Endometrium (tissue), 2 donors: ENCODE data around the gene RNF115.

Source experiments
- FAIRE-seq: peaks from 2 replicates; lab custom pipeline; 2012; peaks lifted over from hg19 to GRCh38; lab: Jason Lieb, UNC
- donor health status: control.
- donor health status: control.

The RNF115 gene

DNA sequence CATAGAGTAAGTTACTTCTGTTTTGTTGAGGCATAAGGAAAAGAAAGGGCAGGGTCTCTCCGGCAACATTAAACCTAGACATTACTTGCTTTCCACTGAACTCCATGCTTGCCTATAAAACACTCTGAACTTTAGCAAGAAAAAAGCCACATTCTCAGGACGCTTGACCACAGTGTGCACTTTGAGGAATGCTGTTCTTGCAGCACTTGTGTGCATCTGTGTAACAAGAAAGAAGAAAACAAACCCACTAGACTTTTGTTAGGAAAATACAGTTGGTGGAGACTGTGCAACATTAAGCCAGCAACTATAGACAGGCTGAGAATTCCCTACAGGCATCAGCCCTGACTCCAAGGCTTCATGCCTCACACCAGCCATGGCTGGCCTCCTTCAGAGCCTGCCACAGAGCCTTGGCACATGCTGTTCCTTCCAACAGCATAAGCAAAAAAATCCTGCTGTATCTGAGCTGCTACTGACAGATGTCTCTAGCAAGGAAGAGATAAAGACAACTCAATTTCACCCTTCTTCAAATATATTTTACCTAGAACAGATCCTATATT lies 122.5 kb downstream of the RNF115 start:
- FAIRE-seq, result no peak

DNA sequence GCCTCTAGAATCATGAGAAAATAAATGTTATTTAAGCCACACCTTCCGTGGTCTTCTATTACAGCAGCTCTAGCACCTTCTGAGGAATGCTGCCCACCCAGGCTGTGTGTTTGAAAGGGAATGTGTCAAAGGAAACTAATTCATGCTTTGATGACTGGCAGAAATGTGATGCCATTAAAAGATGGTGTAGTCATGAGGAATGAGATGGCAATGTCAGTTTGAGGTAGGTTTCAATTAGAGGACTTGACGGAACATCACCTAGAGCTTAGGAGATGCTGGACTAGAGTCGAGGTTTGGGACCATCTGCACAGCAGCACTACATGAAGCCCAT lies 127.3 kb downstream of the RNF115 start:
- no peak for FAIRE-seq

DNA sequence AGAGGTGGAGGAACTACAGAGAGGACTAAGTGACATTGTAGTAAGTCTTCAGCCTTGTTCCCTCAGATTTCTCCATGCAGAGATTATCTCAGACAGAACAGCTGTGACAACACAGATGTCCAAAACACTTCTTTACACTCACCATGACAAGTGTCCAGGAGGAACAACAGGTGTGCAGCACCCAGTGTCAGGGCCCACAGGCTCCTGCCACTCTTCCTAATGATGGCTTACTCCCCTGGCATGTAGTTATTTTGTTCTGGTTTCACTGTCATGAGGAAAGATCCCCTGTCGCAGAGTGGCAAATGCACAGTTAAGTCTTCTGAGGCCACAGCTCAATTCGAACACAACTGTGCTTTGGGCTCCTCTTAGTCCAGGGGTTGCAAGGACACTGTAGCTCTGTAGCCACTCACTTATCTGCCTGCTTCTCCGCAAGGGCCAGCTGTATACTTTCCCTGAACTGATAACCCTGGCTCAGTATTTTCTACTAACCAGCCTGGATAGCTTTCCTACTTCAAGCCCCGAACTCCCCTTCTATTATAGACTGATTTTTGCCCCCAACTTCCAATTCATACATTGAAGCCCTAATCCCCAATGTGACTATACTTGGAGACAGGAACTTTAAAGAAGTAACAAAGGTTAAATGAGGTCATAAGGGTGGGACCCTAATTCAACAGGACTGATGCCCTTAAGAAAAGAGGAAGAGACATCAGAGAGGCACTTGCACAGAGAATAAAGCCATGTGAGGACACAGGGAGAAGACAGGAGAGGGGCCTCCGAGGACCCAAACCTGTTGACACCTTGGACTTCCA lies 127.9 kb downstream of the RNF115 start:
- FAIRE-seq, result no peak

DNA sequence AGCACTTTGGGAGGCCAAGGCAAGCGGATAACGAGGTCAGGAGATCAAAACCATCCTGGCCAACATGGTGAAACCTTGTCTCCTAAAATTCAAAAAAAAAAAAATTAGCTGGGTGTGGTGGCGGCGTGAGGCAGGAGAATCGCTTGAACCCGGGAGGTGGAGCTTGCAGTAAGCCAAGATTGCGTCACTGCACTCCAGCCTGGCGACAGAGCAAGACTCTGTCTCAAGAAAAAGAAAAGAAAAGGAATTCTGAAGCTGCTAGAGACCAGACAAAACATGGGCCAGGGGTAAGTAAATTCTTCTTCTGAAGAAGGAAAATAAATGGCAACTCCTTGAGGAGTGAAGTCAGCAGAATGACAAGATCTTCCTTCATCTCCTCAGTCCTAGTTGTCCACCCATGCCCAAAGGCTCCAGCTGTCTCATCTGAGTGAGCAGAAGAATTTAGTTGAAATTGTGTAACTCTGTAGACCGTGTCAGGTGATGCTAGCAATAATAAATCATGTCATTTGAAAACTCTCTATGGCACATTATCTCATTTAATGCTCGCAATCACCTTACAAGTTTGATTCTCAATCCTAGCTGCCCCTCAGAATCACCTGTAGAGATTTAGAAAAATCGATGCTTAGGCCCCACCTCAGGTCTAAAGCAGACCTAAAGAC lies 131.0 kb downstream of the RNF115 start:
- FAIRE-seq, result no peak

DNA sequence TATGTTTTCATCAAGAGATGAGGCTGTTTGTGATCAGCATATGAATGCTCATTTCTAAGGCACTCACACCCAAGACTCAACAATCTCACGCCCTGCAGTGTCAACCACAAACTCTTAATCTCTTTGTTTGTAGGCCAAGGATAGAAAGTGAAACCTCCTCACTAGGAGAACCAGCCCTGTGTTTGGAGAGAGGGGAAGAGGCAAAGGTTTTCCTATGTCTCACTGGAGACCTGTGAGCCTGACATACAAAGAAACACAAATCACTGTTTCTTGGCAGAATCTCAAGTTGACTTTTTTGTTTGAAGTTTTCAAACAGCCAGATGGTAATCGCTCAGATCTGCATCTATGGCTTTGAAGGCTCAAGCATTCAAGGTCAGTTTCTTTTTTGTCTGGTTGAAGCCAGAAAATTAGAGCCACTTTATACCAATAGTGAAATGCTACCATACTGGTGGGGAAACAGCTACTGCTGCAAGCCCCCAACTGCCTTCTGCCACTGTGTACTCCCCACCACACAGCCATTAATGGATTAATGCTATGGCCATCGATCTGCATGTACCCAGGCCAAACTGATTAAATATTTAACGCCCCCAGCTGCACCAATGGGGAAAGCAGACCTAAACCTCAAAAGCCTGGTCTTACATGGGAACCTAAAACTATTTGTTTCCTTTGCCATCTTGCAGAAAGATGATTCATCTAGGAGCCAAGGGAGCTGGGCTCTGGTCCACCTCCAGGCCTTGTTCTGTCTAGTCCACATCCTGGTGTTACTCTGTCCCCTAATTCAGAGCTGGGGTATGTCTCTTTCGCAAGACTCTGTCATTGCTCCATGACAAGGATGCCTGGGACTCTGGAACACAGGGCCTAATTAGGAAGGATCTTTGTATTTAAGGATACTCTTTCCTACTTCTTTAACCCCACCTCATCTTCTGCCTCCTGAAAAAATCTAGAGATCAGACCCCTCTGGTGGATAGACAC lies 133.0 kb downstream of the RNF115 start:
- peak; percentile 8 for FAIRE-seq

DNA sequence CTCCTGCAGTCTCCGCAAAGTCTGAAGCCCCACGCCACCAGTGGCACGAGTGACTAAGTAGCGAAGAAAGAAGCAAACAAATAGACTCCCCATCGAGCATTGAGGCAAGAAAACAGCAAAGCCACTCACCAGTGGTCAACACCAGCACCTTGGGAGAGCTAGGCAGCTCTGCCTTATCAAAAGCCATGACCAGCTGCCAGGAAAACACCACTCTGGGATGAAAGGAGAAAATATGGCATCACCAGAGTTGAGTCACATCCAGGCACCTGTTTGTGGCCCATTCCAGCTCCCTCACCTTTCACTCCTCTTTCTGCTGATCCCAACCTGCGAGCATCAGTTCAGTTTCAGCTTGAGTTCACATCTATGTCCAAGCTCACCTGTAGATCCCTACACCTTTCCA lies 134.0 kb downstream of the RNF115 start:
- no peak for FAIRE-seq

DNA sequence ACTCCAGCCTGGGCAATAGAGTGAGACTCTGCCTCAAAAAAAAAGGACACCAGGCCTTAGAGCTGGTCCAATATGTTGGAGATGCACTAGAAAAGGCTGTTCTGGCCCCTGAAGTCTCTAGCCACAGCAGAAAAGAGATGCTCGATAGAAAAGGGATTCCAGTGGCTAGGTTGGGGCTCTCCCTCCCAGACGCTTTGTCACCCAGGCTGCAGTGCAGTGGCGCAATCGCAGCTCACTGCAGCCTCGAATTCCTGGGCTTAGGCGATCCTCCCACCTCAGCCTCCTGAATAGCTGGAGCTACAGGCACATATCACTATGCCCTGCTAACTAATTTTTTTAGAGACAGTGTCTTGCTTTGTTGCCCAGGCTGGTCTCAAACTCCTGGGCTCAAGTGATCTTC lies 135.0 kb downstream of the RNF115 start:
- FAIRE-seq, result no peak
